ENCODE measurements around the gene MAGEB3.

GRCh38 chrX:30259927-30260326, 29.5 kb downstream of the MAGEB3 start:
- TF ChIP-seq POLR2AphosphoS5 (IDR thresholded peaks at IDR 0.05) (no peak), POLR2A (IDR thresholded peaks at IDR 0.05) (no peak)
